K562 (cell line): ENCODE measurements around the gene DNAH9. TPM values are rescaled to one million over a fixed set of nuclear protein-coding genes. Genes with fewer than 3 reads are reported as not detected.

Experiments used
- CHD7 ChIP-seq: fragments of 200-600 bp; sonication (generic); IDR thresholded peaks from one replicate; pipeline ENCODE4 v1.6.1; 2012; ENCODE audit warnings: mild to moderate bottlenecking, low read depth, low read length, inconsistent platforms
- MYBL2 ChIP-seq, 2 experiments: fragments of 450-650 bp in 1 of 2; sonication (generic) in 1 of 2; formaldehyde crosslinking in 1 of 2; IDR thresholded peaks; 2 replicates each; pipeline versions ENCODE4 v1.6.1 to v1.8.1; 2017 to 2022; ENCODE audit warnings: borderline replicate concordance in 1 of 2, inconsistent platforms in 1 of 2, low read depth in 1 of 2, mild to moderate bottlenecking in 1 of 2, missing genetic modification reagents in 1 of 2, moderate library complexity in 1 of 2
- NFE2L1 ChIP-seq: fragments of 450-650 bp; IDR thresholded peaks from 2 replicates; pipeline ENCODE4 v1.6.1; 2016; ENCODE audit warnings: missing genetic modification characterization, low read depth, mild to moderate bottlenecking, missing compliant biosample characterization, moderate library complexity, borderline replicate concordance
- PBX2 ChIP-seq, 2 experiments: IDR thresholded peaks in 1 of 2; conservative IDR thresholded peaks in 1 of 2; 2 replicates each; pipeline ENCODE4 v1.6.1; 2016; ENCODE audit warnings: low read depth in 2 of 2, mild to moderate bottlenecking in 1 of 2, missing compliant biosample characterization in 1 of 2, missing genetic modification characterization in 1 of 2, moderate library complexity in 1 of 2
- RBM25 ChIP-seq: fragments of 200-400 bp; formaldehyde crosslinking; IDR thresholded peaks from 2 replicates; pipeline ENCODE4 v1.6.1; 2018; ENCODE audit warnings: low read length, low read depth, moderate library complexity; ENCODE audit not compliant: severe bottlenecking
- SAP30 ChIP-seq: fragments of 200-600 bp; sonication (generic); IDR thresholded peaks from 2 replicates; pipeline ENCODE4 v1.6.1; 2012; ENCODE audit warnings: borderline replicate concordance, low read depth, mild to moderate bottlenecking, moderate library complexity, low read length, control low read depth, inconsistent platforms; ENCODE audit not compliant: insufficient read depth, poor library complexity, severe bottlenecking
- SNRNP70 ChIP-seq: fragments of 200-400 bp; formaldehyde crosslinking; optimal IDR thresholded peaks from 2 replicates; pipeline ENCODE3; 2017; ENCODE audit warnings: low read depth, low read length
- XRCC5 ChIP-seq: fragments of 200-400 bp; formaldehyde crosslinking; IDR thresholded peaks from 2 replicates; pipeline ENCODE4 v1.6.1; 2017; ENCODE audit warnings: low read depth, mild to moderate bottlenecking, low read length
- ZBTB17 ChIP-seq: fragments of 450-650 bp; formaldehyde crosslinking; IDR thresholded peaks from 2 replicates; pipeline ENCODE4 v1.4.0; 2020; ENCODE audit warnings: mild to moderate bottlenecking
- ZBTB26 ChIP-seq: fragments of 450-650 bp; formaldehyde crosslinking; IDR thresholded peaks from 2 replicates; pipeline ENCODE4 v1.4.0; 2022; ENCODE audit warnings: missing genetic modification characterization
- ZC3H8 ChIP-seq: fragments of 450-650 bp; IDR thresholded peaks from 2 replicates; pipeline ENCODE4 v1.6.1; 2017
- polyA plus RNA-seq, 8 experiments: library from polyadenylated mRNA; depleted of rRNA in 4 of 8; stranded (reverse) in 5 of 8; unstranded in 3 of 8; fragments of >200 nt; fragmentation: Nextera tagmentation in 2 of 8; fragmentation: Illumina TruSeq in 1 of 8; extraction: Ambion mirVana in 2 of 8; extraction: Trizol in 1 of 8; gene quantifications; 2 replicates each; pipeline versions ENCODE4 v1.2.1 to v1.2.3, GENCODE V29; 2011 to 2014; ENCODE audit warnings: inconsistent platforms in 1 of 8, missing spikeins in 1 of 8
- total RNA-seq, 7 experiments: library from RNA; depleted of rRNA in 6 of 7; stranded (reverse); fragments of >200 nt in 6 of 7; fragmentation: Illumina TruSeq in 2 of 7; extraction: Trizol in 2 of 7; gene quantifications; 2 replicates each; pipeline versions ENCODE4 v1.2.1 to v1.2.3, GENCODE V29; 2011 to 2021; ENCODE audit warnings: low replicate concordance in 1 of 7

The DNAH9 gene
- total and polyA plus RNA-seq, 9 of the 15 experiments (the other 6 are each of a cell fraction or from before 2014, with no cell fraction given), result not detected

GRCh38 chr17:11908711-11909146 is 310.5 kb downstream of the DNAH9 start (continued):
- TF ChIP-seq CHD7, result no peak
- TF ChIP-seq RBM25, result no peak
- peak; percentile 32; the same call in 1 of the 2 replicates for TF ChIP-seq ZBTB26 (CRISPR knock-in tag)
- TF ChIP-seq XRCC5, result no peak
- no peak for TF ChIP-seq PBX2 (CRISPR knock-in tag; IDR thresholded peaks at IDR 0.05; ENCODE audit: low read depth)
- peak; percentile 86 for TF ChIP-seq PBX2 (tag; conservative IDR thresholded peaks at IDR 0.05; ENCODE audit: low read depth)
- no peak for TF ChIP-seq SAP30
- TF ChIP-seq MYBL2 (IDR thresholded peaks at IDR 0.05; ENCODE audit: low read depth), result peak; percentile 36; the same call in 1 of the 2 replicates
- TF ChIP-seq MYBL2 (CRISPR knock-in tag; IDR thresholded peaks at IDR 0.05; ENCODE audit: borderline replicate concordance), result no peak
- TF ChIP-seq ZBTB17 (CRISPR knock-in tag), result peak; percentile 74; the same call in 1 of the 2 replicates
- no peak for TF ChIP-seq ZC3H8
- TF ChIP-seq SNRNP70, result no peak
- TF ChIP-seq NFE2L1 (tag), result no peak
